GM21367 (cell line): ENCODE measurements around the gene ZNF776.
"Not testable (repeated sequence)": the region's sequence is repeated elsewhere in the genome, so short reads cannot be mapped to it uniquely, and the experiment has no call there.

Experiments
- ATAC-seq: cut with Tn5 transposase; IDR thresholded peaks from one replicate; pipeline ENCODE4 v1.9.1; 2021; ENCODE audit not compliant: unreplicated experiment

The ZNF776 gene

DNA sequence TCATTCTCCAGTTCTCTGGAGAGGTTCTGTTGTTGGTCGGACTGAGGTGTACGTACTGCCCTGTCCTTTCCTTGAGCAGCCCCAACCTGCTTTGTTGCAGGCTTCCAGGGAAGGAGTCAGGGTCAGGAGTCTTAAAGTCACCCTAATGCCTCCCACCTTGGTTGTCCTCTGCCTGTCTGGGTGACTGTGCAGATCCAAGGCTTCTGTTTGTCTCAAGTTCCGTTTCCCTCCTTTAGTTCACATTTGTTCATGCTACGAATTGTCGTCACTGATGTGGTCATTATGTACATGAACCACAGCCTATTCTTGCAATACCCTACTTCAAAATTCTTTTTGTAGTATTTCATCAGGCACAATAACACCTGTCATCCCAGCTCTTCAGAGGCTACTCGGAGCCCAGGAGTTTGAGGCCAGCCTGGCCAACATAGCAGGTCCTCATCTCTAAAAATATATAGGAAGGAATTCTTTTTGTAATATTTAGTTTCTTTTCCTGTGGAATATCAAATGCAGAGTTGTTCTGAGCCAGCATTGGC, 30.2 kb downstream of the ZNF776 start:
- no peak for ATAC-seq

DNA sequence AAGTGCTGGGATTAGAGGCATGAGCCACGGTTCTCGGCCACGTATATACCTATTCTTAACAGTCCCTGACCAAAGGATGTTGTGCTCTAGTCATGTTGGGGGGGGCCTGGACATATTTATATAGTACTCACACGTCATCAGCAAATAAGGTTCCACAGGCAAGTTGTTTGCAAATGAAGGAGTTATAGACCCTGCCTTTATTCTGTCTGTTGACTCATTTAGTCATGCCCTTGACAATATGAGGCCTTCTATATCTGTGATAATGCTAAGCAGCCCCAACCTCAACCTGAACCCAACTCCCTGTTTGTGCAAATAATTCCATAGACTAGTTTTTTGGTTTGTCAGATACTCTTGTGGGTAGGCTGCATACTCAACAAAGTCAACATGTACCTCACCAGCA, 31.7 kb downstream of the ZNF776 start:
- ATAC-seq = no peak

DNA sequence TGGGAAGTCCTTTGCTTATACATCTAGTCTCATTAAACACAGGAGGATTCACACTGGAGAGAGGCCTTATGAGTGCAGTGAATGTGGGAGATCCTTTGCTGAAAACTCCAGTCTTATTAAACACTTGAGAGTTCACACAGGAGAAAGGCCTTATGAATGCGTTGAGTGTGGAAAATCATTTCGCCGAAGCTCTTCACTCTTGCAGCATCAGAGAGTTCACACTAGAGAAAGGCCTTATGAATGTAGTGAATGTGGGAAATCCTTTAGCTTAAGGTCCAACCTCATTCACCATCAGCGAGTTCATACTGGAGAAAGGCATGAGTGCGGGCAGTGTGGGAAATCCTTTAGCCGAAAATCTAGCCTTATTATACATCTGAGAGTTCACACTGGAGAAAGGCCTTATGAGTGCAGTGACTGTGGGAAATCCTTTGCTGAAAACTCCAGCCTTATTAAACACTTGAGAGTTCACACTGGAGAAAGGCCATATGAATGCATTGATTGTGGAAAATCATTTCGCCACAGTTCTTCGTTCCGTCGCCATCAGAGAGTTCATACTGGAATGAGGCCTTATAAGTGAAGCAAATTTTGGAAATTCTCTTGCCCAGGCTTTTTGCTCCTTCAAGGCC, 32.7 kb downstream of the ZNF776 start:
- ATAC-seq = no peak

DNA sequence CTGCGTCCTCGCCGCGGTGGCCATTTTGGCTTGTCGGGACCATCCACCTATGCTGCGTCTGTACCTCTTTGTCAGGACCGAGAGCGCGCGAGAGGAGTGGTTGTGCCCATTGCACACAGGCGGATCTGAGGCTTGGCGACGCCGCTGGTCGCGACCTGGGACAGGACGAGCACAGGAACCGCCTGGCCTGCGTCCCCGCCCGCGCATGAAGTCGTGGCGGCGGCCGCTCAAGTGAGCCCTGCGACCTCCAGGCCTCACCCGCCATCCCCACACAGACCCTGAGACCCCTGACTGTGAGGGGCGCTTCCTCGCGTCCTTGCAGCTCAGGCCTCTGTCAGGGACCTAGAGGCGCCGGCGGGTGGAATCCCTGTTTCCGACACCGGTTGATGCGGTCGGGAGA, 39.7 kb downstream of the ZNF776 start:
- ATAC-seq = no peak

DNA sequence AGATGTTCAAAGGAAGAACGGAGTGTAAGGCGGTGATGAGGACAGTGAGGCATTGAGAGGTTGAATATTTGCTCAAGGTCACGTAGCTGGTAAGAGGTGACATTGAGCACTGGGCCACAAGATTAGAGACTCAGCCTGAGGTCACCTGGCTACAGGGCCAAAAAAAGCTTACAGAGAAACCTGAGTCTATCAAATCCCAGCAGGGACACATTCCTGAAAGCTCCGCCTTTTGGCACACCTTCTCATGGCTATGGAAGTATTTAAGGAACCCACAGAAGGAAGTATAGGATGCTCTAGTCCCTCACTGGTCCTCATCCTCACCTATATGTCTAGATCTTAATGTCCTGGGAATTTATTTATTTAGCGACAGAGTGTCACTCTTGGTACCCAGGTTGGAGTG, 40.3 kb downstream of the ZNF776 start:
- no peak for ATAC-seq

DNA sequence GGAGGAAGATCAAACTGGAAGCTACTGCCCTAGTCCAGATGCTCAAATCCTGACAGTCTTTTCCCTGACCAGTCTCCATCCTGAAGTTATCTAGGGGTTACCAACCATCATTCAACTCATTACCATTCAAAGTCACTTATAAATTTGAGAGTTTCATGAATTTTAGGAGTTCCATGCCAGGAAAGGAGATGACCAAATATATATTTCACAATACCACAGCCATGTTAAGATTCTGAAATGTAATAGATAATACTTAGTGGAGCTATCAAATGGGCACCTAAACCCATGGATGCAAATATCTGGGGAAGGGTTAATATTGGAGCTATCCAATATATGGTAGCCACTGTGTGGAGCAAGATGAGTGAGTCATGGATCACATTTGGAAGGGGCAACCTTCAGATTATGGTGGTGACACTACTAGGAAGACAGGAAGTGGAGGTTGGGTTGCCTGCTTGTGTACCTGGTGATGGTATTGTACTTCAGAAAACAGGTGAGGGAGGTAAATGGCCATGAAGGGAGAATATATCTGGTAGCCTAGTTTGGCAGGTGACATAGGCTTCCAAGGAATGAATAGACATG, 41.6 kb downstream of the ZNF776 start:
- ATAC-seq = no peak

DNA sequence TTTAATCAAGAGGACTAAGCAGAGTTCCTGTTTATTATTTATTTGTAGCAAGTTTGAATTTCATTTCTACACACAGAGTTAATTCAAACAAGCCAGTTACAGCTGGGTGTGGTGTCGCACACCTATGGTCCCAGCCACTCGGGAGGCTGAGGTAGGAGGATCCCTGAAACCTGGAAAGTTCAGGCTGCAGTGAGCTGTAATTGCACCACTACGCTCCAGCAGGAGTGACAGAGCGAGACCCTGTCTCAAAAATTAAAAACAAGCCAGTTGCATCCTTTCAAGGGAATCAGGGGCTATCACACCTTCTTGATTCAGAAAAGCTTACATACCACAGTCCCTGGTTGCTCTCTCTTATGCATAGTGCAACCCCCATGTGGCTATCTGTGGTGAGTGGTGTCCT, 42.7 kb downstream of the ZNF776 start:
- ATAC-seq = no peak

DNA sequence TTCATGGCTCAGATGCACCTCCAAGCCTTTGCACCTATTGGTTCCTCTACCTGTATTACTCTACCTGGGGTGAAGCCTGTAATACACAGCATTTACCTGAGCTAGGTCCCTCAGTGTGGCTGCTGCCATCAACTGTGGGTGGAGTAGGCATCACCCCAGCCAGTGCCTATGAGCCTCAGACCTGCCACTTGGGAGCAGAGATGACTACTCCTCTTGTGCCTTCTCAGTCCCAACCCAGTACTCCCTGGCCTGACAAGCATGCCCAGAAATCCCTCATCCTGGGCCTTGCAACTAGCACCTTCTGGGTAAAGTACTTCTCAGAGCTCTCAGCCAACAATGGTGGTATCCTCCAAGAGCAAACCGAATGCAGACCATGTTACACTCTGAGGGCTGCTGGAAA, 50.0 kb downstream of the ZNF776 start:
- ATAC-seq = not testable (repeated sequence)

DNA sequence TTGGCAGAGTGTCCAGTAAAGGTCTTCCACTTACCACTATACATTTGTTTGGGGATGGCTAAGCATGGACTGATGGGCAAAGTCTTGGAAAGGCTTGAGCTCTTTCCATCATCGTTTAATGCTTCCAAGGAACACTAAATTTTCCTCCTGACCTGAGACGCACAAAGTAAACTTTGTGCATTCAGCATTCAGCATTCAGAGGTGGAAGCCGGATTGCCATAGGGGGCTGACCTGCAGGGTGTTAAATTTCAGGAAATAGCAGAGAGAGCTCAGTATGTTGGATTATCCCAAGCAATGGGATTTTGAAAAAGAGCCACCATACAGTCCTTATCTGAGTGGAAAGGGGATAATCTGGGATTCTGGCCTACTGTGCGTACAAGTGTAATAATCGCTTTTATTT, 54.1 kb downstream of the ZNF776 start:
- no peak for ATAC-seq

DNA sequence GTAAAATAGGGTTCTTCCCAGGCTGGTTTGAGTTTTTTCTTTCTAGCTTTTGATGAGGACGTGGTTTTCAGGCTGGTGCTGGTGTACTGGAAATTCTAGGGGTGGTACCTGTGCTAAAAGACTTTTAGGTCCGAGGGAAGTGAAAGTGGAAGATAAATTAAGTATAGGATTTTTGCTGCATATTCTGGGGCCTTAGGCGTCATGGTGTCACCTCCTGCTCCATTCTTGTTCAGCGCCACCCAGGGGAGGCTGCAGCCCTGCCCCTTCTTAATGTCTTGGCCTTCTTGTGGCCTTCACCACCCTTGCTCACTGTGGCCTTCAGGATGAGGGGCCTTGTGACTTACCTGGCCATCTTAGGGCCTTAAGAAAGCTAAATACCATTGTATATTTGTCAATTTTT, 55.7 kb downstream of the ZNF776 start:
- no peak for ATAC-seq

DNA sequence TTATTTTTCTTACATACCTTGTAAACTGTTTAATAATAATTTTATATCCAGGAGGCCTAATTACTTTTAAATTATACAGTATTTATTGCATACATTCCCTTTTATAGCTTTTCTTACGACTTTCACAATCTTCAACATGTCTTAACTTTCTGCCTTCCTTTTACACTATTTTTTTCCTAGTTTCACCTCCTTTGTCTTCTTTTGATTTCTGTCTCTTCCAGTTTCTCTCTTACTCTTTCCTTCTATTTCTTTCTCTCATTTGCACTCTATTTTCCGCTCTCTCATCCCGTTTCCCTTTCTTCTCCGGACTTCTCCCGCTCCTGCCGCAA, 56.6 kb downstream of the ZNF776 start:
- ATAC-seq = no peak

DNA sequence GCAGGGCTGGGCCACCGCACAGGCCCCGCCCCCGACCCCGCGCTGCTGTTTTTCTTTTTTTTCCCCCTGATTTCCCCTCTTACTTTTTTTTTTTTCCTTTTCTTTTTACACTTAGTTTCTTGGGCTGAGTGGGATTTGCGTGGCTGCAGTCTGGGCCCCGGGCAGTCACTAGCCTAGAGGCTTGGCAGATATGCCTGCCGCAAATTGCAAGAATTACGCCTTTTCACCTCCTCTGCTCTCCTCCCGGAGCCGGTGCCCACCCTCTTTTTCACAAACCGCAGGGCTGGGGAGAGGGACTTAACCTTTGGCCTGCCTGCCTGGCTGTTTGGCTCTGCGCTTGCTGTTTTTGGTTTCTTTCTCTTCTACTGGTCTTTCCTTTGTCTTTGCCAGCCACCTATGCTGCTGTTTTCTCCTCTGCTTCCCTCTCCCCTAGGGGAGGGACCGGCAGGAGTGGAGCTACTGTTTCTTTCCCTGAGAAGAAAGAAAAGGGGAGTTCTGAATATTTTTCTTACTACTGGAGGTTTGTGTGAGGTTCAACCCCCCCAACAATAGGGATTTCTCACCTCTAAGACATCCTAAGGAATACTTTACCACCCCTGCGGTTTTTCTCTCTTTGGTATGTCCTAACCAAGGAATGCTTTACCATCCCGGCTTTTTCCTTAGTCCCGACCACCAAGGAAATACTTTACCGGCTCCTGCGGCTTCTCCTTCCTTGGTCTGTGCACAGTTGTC, 57.1 kb downstream of the ZNF776 start:
- ATAC-seq = no peak

DNA sequence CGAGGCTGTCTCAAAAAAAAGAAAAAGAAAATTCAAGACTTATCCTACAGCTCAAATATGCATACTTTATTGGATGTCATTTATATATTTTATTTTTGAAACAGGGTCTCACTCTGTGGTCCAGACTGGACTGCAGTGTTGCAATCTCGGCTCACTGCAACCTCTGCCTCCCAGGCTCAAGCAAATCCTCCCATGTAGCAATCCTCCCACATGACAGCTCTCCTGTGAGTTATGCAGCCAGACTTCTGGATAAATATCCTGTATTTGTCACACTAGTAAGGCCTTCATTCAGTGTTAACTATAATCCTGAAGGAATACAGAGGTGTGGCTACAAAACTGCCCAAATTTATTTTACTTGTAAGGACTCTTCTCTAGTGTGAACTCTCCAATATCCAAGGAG, 60.9 kb downstream of the ZNF776 start:
- no peak for ATAC-seq
